Peyer's patch (tissue), 4 donors: Measurements from ENCODE around the gene BMP6.

Source experiments
- POLR2A ChIP-seq, 2 donors: fragments of 450-650 bp; IDR thresholded peaks; one replicate each; pipeline ENCODE4 v1.5.1; 2017; ENCODE audit warnings: antibody characterized with exemption in 2 of 2, mild to moderate bottlenecking in 2 of 2, moderate library complexity in 2 of 2
- TF ChIP-seq, protein P1 (sequence below), 6 experiments: fragments of 450-650 bp in 4 of 6; fragments of 200-600 bp in 2 of 6; sonication (generic) in 1 of 6; IDR thresholded peaks; one replicate each; pipeline ENCODE4 v1.5.1; 2017 to 2019; ENCODE audit warnings: antibody characterized with exemption in 6 of 6, mild to moderate bottlenecking in 3 of 6, moderate library complexity in 1 of 6

DNA sequence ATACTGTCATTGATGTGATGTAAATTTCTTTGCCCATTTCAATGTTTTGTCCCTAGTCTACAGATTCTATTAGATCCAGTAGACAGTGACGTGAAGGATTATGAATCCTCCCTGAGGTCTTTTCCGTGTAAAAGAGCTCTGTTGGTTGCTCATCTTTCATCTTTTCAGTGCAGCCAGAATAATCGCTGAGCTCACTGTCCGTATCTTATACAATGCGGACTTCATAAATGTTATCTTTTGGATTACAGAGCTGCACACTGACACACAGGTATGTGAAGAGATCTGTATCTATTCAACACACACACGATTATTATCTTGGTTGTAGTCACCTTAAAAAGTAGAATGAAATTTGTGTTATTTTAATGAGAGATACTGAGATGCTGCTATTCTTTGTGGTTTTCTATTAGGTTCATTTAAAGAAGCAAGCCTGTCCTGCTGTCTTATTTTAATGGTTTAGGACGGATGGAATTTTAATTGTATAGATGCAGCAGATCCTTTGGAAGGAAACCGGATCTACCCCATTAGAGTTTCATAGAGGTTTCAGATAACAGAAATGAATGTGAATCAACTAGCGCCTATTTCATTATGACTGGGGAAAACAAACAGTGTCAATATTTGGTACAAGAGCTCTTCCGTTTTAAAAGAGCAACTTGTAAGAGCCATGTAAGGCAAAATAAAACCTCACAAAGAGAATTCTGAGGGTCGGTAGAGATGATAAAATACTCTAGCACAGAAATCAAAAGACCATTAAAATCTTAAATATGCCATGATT, 79.4 kb downstream of the BMP6 start:
- TF ChIP-seq, protein P1, sequence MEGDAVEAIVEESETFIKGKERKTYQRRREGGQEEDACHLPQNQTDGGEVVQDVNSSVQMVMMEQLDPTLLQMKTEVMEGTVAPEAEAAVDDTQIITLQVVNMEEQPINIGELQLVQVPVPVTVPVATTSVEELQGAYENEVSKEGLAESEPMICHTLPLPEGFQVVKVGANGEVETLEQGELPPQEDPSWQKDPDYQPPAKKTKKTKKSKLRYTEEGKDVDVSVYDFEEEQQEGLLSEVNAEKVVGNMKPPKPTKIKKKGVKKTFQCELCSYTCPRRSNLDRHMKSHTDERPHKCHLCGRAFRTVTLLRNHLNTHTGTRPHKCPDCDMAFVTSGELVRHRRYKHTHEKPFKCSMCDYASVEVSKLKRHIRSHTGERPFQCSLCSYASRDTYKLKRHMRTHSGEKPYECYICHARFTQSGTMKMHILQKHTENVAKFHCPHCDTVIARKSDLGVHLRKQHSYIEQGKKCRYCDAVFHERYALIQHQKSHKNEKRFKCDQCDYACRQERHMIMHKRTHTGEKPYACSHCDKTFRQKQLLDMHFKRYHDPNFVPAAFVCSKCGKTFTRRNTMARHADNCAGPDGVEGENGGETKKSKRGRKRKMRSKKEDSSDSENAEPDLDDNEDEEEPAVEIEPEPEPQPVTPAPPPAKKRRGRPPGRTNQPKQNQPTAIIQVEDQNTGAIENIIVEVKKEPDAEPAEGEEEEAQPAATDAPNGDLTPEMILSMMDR (IDR thresholded peaks at IDR 0.05) = no peak
- no peak for TF ChIP-seq POLR2A (IDR thresholded peaks at IDR 0.05)
